Measurements from ENCODE around the gene LRRTM1. TPM values are rescaled to one million over a fixed set of nuclear protein-coding genes. Genes with fewer than 3 reads are reported as not detected.

The LRRTM1 gene
- total and polyA plus RNA-seq, 2 of the 8 experiments (the other 6 are each of a cell fraction or from before 2014, with no cell fraction given), result 1.4 to 2.3 TPM

DNA sequence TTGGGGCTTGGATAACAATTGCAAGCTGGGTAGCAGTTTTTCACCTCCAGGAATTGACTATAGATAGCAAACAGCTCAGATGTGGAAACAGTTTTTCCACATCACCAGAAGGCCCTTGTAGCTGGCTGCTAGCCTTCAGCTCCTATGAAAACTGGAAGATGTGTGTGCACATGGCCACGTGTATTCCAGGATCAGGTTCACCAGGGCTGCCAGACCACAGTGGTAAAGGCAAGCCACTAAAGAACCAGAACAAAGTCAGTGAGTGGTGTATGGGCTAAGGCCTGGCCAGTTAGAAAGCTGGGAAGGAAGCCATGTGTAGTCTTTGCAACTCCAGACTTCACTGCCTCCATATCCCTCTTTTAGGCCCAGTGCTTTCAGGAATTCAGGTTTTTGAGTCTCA, 12.9 kb downstream of the LRRTM1 start (continued):
- TF ChIP-seq TBP (IDR thresholded peaks at IDR 0.05; ENCODE audit: low read depth, low read length) (no peak), RNF2 (IDR thresholded peaks at IDR 0.05; ENCODE audit: borderline replicate concordance, low read depth, low read length, missing control alignments, poor library complexity, severe bottlenecking) (no peak), RFX5 (IDR thresholded peaks at IDR 0.05; ENCODE audit: borderline replicate concordance, low read depth, low read length) (no peak), CHD1 (IDR thresholded peaks at IDR 0.05; ENCODE audit: low read depth, low read length) (no peak), POLR2AphosphoS5 (IDR thresholded peaks at IDR 0.05; ENCODE audit: low read depth, low read length) (no peak)
- TF ChIP-seq, protein P1, sequence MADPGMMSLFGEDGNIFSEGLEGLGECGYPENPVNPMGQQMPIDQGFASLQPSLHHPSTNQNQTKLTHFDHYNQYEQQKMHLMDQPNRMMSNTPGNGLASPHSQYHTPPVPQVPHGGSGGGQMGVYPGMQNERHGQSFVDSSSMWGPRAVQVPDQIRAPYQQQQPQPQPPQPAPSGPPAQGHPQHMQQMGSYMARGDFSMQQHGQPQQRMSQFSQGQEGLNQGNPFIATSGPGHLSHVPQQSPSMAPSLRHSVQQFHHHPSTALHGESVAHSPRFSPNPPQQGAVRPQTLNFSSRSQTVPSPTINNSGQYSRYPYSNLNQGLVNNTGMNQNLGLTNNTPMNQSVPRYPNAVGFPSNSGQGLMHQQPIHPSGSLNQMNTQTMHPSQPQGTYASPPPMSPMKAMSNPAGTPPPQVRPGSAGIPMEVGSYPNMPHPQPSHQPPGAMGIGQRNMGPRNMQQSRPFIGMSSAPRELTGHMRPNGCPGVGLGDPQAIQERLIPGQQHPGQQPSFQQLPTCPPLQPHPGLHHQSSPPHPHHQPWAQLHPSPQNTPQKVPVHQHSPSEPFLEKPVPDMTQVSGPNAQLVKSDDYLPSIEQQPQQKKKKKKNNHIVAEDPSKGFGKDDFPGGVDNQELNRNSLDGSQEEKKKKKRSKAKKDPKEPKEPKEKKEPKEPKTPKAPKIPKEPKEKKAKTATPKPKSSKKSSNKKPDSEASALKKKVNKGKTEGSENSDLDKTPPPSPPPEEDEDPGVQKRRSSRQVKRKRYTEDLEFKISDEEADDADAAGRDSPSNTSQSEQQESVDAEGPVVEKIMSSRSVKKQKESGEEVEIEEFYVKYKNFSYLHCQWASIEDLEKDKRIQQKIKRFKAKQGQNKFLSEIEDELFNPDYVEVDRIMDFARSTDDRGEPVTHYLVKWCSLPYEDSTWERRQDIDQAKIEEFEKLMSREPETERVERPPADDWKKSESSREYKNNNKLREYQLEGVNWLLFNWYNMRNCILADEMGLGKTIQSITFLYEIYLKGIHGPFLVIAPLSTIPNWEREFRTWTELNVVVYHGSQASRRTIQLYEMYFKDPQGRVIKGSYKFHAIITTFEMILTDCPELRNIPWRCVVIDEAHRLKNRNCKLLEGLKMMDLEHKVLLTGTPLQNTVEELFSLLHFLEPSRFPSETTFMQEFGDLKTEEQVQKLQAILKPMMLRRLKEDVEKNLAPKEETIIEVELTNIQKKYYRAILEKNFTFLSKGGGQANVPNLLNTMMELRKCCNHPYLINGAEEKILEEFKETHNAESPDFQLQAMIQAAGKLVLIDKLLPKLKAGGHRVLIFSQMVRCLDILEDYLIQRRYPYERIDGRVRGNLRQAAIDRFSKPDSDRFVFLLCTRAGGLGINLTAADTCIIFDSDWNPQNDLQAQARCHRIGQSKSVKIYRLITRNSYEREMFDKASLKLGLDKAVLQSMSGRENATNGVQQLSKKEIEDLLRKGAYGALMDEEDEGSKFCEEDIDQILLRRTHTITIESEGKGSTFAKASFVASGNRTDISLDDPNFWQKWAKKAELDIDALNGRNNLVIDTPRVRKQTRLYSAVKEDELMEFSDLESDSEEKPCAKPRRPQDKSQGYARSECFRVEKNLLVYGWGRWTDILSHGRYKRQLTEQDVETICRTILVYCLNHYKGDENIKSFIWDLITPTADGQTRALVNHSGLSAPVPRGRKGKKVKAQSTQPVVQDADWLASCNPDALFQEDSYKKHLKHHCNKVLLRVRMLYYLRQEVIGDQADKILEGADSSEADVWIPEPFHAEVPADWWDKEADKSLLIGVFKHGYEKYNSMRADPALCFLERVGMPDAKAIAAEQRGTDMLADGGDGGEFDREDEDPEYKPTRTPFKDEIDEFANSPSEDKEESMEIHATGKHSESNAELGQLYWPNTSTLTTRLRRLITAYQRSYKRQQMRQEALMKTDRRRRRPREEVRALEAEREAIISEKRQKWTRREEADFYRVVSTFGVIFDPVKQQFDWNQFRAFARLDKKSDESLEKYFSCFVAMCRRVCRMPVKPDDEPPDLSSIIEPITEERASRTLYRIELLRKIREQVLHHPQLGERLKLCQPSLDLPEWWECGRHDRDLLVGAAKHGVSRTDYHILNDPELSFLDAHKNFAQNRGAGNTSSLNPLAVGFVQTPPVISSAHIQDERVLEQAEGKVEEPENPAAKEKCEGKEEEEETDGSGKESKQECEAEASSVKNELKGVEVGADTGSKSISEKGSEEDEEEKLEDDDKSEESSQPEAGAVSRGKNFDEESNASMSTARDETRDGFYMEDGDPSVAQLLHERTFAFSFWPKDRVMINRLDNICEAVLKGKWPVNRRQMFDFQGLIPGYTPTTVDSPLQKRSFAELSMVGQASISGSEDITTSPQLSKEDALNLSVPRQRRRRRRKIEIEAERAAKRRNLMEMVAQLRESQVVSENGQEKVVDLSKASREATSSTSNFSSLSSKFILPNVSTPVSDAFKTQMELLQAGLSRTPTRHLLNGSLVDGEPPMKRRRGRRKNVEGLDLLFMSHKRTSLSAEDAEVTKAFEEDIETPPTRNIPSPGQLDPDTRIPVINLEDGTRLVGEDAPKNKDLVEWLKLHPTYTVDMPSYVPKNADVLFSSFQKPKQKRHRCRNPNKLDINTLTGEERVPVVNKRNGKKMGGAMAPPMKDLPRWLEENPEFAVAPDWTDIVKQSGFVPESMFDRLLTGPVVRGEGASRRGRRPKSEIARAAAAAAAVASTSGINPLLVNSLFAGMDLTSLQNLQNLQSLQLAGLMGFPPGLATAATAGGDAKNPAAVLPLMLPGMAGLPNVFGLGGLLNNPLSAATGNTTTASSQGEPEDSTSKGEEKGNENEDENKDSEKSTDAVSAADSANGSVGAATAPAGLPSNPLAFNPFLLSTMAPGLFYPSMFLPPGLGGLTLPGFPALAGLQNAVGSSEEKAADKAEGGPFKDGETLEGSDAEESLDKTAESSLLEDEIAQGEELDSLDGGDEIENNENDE (IDR thresholded peaks at IDR 0.05; ENCODE audit: insufficient replicate concordance, low read length), result no peak
